SU-DHL-6 (cell line): ENCODE measurements around the gene AP5Z1.

ENCODE experiments used
- EZH2phosphoT487 ChIP-seq: fragments of 200-600 bp; sonication (generic), shearing (Covaris generic); conservative IDR thresholded peaks from 2 replicates; pipeline ENCODE4 v1.6.1; 2018; ENCODE audit warnings: mild to moderate bottlenecking, antibody characterized with exemption, low read length, moderate library complexity, mixed read lengths
- TF ChIP-seq, protein P1 (sequence below): fragments of 200-600 bp; sonication (generic); IDR thresholded peaks from one replicate; pipeline ENCODE4 v1.5.1; 2017; ENCODE audit warnings: antibody characterized with exemption, mild to moderate bottlenecking, low read length, moderate library complexity; ENCODE audit not compliant: insufficient read depth, poor library complexity, severe bottlenecking

GRCh38 chr7:4791101-4791737 lies 15.8 kb downstream of the AP5Z1 start:
- TF ChIP-seq, protein P1, sequence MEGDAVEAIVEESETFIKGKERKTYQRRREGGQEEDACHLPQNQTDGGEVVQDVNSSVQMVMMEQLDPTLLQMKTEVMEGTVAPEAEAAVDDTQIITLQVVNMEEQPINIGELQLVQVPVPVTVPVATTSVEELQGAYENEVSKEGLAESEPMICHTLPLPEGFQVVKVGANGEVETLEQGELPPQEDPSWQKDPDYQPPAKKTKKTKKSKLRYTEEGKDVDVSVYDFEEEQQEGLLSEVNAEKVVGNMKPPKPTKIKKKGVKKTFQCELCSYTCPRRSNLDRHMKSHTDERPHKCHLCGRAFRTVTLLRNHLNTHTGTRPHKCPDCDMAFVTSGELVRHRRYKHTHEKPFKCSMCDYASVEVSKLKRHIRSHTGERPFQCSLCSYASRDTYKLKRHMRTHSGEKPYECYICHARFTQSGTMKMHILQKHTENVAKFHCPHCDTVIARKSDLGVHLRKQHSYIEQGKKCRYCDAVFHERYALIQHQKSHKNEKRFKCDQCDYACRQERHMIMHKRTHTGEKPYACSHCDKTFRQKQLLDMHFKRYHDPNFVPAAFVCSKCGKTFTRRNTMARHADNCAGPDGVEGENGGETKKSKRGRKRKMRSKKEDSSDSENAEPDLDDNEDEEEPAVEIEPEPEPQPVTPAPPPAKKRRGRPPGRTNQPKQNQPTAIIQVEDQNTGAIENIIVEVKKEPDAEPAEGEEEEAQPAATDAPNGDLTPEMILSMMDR = no peak
- no peak for TF ChIP-seq EZH2phosphoT487
